ENCODE results near the gene STPG1.

The STPG1 gene

DNA sequence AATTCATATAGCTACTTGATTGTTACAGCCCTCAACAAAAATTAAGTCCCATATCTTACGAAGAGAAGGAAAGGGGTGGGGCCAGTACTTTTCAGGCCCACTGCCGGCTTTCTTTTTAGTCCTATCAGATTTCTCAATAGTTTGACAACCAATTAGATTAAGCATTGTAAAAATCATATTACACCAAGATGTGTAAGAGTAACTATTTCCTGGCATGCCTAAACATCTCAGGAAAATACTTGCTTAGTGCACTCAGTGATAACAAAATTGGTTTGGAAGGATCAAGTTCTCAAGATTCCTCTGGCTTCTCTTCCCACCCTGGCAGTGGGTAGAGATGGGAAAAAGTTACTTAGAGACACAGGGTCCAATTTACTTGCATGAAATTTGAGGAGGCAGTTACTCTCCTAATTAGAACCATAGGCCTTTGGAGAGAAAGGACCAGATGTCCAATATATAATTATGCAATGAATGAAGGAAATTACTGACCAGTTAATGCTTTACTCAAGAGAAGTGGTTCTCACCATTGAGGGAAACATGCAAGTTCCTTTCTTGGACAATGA, 30.1 kb downstream of the STPG1 start:
- TF ChIP-seq, protein P1, sequence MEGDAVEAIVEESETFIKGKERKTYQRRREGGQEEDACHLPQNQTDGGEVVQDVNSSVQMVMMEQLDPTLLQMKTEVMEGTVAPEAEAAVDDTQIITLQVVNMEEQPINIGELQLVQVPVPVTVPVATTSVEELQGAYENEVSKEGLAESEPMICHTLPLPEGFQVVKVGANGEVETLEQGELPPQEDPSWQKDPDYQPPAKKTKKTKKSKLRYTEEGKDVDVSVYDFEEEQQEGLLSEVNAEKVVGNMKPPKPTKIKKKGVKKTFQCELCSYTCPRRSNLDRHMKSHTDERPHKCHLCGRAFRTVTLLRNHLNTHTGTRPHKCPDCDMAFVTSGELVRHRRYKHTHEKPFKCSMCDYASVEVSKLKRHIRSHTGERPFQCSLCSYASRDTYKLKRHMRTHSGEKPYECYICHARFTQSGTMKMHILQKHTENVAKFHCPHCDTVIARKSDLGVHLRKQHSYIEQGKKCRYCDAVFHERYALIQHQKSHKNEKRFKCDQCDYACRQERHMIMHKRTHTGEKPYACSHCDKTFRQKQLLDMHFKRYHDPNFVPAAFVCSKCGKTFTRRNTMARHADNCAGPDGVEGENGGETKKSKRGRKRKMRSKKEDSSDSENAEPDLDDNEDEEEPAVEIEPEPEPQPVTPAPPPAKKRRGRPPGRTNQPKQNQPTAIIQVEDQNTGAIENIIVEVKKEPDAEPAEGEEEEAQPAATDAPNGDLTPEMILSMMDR (IDR thresholded peaks at IDR 0.05; ENCODE audit: low read depth, low read length) = no peak
- no peak for DNase-seq (ENCODE audit: low read depth in 2 of 2)
- no peak overlapping the region for H3K4me3 ChIP-seq (replicated peaks in 1 of 2; ENCODE audit: low read depth in 2 of 2, low read length in 2 of 2)

DNA sequence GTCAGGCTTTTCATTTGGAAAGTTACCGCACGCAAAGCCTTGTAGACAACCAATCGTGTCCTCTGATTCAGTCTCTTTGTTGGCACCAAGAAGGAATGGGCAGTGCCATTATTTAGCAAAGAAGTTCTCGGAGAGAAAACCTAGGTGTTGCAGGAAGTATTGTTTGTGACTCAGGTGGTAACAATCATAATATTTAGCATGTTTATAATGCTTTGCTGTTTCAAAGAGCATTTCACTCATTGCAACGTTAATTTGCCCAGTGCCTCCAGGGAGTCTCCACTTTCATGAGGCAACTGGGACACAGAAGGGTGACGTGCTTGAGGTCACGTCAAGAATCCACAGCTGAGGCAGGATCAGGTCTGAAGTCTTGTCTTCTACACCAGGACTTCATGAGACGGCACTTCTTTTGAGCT, 31.4 kb downstream of the STPG1 start:
- TF ChIP-seq, protein P1 (IDR thresholded peaks at IDR 0.05; ENCODE audit: low read depth, low read length) = no peak
- DNase-seq (ENCODE audit: low read depth in 2 of 2) = no peak
- H3K4me3 ChIP-seq (replicated peaks in 1 of 2; ENCODE audit: low read depth in 2 of 2, low read length in 2 of 2) = no peak overlapping the region

DNA sequence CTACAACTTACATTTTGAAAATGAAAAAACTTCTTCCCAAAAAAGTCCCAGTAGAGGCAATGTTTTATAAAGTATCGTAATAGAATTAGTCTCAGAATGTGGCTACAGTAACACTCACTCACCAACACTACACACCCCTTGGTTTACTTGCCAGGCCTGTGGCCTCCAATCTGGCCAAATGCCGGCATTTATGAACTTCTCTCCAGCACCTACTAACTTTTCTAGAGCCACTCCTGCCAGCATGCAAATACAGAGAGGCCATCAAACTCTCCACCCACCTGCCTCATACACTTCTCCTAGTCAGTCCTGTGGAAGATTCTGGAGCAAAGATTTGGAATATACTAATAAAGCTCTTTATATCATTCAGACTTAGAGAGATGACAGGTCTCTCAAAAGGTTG, 32.3 kb downstream of the STPG1 start:
- no peak for DNase-seq (ENCODE audit: low read depth in 2 of 2)
- no peak overlapping the region for H3K4me3 ChIP-seq (replicated peaks in 1 of 2; ENCODE audit: low read depth in 2 of 2, low read length in 2 of 2)
- TF ChIP-seq, protein P1 (IDR thresholded peaks at IDR 0.05; ENCODE audit: low read depth, low read length) = no peak

DNA sequence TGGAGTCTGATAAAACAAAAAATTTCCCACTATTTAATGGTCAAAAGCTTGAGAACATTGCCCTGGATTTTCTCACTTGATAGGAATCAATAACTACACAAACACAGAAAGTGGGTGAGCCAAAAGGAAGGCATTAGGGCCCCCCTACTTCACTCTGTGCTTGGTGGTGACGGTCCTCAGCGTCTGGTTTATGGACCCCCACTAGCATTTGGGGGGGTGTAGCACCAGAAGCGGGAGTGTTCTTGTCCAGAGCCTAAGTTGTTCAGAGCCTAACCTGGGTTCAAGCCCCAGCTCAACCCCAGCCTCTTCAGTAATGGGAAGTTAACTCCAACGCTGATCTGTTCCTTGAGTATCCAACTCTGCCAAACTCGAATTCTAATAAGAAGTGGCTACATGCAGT, 33.1 kb downstream of the STPG1 start:
- TF ChIP-seq, protein P1 (IDR thresholded peaks at IDR 0.05; ENCODE audit: low read depth, low read length) = no peak
- H3K4me3 ChIP-seq (replicated peaks in 1 of 2; ENCODE audit: low read depth in 2 of 2, low read length in 2 of 2) = no peak overlapping the region
- DNase-seq (ENCODE audit: low read depth in 2 of 2) = no peak

DNA sequence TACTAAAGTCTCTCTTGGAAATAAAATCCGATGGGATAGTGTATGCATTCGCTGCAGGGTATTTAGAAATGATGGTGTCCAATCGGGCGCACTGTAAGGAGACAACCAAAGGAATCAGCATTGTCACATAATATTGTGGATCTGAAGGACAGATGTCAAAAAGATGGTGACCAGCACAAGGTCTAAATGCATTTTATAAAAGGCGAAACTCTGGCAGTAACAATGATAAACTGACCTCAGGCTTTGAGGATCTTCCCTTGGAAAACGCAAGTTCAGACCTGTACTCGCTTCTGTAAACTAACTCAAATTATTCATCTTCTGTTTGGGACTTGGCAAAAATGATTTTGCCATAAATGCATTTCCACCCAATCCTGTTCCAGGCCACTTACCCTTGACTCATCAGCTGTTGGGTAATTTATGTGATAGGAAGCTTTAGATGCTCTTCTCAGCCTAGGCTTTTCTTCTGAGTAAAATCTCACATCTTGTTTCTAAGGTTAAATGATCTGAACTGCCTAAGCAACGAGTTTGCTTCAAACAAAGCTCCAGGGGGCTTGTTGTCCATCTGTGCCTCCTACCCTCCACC, 33.8 kb downstream of the STPG1 start:
- no peak overlapping the region for H3K4me3 ChIP-seq (replicated peaks in 1 of 2; ENCODE audit: low read depth in 2 of 2, low read length in 2 of 2)
- DNase-seq (ENCODE audit: low read depth in 2 of 2) = peak; percentile 43 to 70
- TF ChIP-seq, protein P1 (IDR thresholded peaks at IDR 0.05; ENCODE audit: low read depth, low read length) = no peak

DNA sequence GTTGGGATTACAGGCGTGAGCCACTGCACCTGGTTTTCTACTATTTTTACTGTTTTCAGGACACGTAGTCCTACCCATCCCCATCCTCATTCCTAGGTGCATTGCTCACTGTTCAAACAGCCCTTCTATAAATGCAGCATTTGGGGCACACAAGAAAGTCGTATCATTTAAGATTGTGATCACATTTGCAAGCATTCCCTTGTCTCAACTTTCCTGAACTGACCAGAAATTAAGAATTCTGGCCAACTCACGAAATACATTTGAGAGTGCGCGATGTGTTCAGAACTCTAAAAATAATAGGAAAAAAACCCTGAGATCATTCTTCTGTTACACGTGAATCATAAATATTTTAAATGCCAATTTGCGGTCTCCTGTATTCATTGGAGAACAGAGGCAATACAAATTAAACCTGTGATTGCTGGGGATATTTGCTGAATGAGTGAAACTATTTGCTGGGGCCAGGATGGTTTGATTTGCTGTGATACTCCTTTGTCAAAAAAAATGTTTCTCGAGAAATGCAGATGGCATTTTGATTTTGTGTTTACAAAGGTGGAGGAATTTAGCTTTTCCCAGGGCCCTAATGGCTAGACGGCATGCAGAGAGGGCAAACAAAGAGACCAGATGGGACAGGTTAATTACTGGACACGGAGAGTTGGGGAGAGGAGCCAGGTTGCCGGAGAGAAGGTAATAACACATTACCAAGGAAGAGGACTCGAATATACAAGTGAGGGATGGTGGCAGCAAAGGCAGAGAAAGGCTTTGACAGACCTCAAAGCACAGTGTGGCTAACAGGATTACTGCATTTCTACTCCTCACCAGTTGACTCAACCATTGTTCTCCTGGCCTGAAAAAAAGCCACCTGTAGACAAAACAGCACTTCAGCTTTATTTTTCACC, 38.4 kb downstream of the STPG1 start:
- TF ChIP-seq, protein P1 (IDR thresholded peaks at IDR 0.05; ENCODE audit: low read depth, low read length) = no peak
- DNase-seq (ENCODE audit: low read depth in 2 of 2) = no peak
- H3K4me3 ChIP-seq (replicated peaks in 1 of 2; ENCODE audit: low read depth in 2 of 2, low read length in 2 of 2) = no peak overlapping the region

Data from cardiac fibroblast (primary cell).